Keratinocyte (primary cell): Measurements from ENCODE around the gene GLB1L2.

ENCODE experiments used
- CTCF ChIP-seq, 3 experiments: IDR thresholded peaks in 1 of 3; conservative IDR thresholded peaks in 1 of 3; optimal IDR thresholded peaks in 1 of 3; 2 replicates in 2 of 3; 3 replicates in 1 of 3; pipeline versions ENCODE3 to v1.5.1; 2011; ENCODE audit warnings: low read length in 3 of 3, mild to moderate bottlenecking in 3 of 3, moderate library complexity in 2 of 3, control low read depth in 1 of 3, inconsistent platforms in 1 of 3; ENCODE audit not compliant: insufficient read depth in 2 of 3; ENCODE audit errors: extremely low read depth in 1 of 3
- EZH2 ChIP-seq: IDR thresholded peaks from one replicate; pipeline ENCODE4 v1.6.1; 2012; ENCODE audit warnings: inconsistent platforms, mild to moderate bottlenecking, low read length, moderate library complexity

GRCh38 chr11:134289167-134289566, 42.6 kb upstream of the GLB1L2 start:
- TF ChIP-seq CTCF (optimal IDR thresholded peaks at IDR 0.05 in 1 of 3, IDR thresholded peaks at IDR 0.05 in 1 of 3, conservative IDR thresholded peaks at IDR 0.05 in 1 of 3; ENCODE audit: extremely low read depth in 1 of 3, insufficient read depth in 2 of 3, low read length in 3 of 3) = no peak
- no peak for TF ChIP-seq EZH2
